NCI-H2107 treated with DMSO at 0.1 percent for 48 hours (cell line): ENCODE data around the gene RGL4.
A peak's percentile ranks its signal among the peaks of the same experiment; 100 is the strongest.

Source experiments
- DNase-seq: peaks from one replicate; lab custom pipeline; 2025; ENCODE audit not compliant: unreplicated experiment; lab: John Stamatoyannopoulos, UW

RGL4 gene

GRCh38 chr22:23677701-23677995 lies 13.2 kb upstream of the RGL4 start:
- DNase-seq = no peak

GRCh38 chr22:23678133-23678532 lies 12.7 kb upstream of the RGL4 start:
- DNase-seq = no peak

GRCh38 chr22:23681026-23681809 lies 9.6 kb upstream of the RGL4 start:
- DNase-seq = no peak

GRCh38 chr22:23682077-23682476 lies 8.7 kb upstream of the RGL4 start:
- no peak for DNase-seq

GRCh38 chr22:23682827-23683355 lies 7.9 kb upstream of the RGL4 start:
- DNase-seq = no peak

- no peak for DNase-seq
Observed at GRCh38 chr22:23683545-23683944, 7.3 kb upstream of the RGL4 start.

GRCh38 chr22:23684026-23684425 lies 6.8 kb upstream of the RGL4 start:
- DNase-seq = no peak

- DNase-seq = no peak
Observed at GRCh38 chr22:23684561-23685031, 6.2 kb upstream of the RGL4 start.

GRCh38 chr22:23685205-23685784 lies 5.5 kb upstream of the RGL4 start:
- no peak for DNase-seq

GRCh38 chr22:23686416-23687024 lies 4.3 kb upstream of the RGL4 start:
- DNase-seq = no peak

- no peak for DNase-seq
Observed at GRCh38 chr22:23688121-23688520, 2.7 kb upstream of the RGL4 start.

- no peak for DNase-seq
Observed at GRCh38 chr22:23688571-23688970, 2.2 kb upstream of the RGL4 start.

- no peak for DNase-seq
Observed at GRCh38 chr22:23689414-23689813, 1.4 kb upstream of the RGL4 start.

- no peak for DNase-seq
Observed at GRCh38 chr22:23691748-23692423, 1.1 kb downstream of the RGL4 start.

- DNase-seq = no peak
Observed at GRCh38 chr22:23692598-23693291, 1.9 kb downstream of the RGL4 start.

GRCh38 chr22:23693979-23694680 lies 3.3 kb downstream of the RGL4 start:
- no peak for DNase-seq

- no peak for DNase-seq
Observed at GRCh38 chr22:23695141-23695540, 4.3 kb downstream of the RGL4 start.

GRCh38 chr22:23695571-23696325 lies 4.9 kb downstream of the RGL4 start:
- DNase-seq = no peak

- peak; percentile 40 for DNase-seq
Observed at GRCh38 chr22:23696326-23696851, 5.6 kb downstream of the RGL4 start.
